ENCODE data around the gene YIPF4. TPM values are rescaled to one million over a fixed set of nuclear protein-coding genes. Genes with fewer than 3 reads are reported as not detected.

The YIPF4 gene
- total and polyA plus RNA-seq, 2 of the 8 experiments (the other 6 are each of a cell fraction or from before 2014, with no cell fraction given) = 2.9 to 21.4 TPM

DNA sequence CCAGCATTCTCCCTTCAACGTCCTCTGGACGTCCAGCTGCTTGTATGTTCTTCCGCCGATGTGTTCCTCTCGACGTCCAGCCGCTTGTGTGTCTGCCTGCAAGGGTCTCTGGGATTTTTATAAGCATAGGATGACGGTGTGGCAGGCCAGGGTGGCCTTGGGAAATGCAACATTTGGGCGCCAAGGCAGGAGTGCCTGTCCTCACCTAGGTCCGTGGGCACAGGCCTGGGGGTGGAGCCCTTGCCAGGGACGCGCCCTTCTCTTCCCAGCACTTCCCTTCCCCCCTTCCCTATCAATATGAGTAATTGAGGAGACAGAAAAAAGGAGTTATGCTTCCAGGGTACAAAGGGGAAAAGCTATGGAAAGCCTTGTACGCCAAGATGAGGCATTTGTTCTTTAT is 19.5 kb upstream of the YIPF4 start:
- H3K4ac ChIP-seq (replicated peaks; ENCODE audit: insufficient read length, low read depth, low read length) = no peak overlapping the region

More for the DNA sequence above, 19.5 kb upstream of the YIPF4 start:
- no peaks in the 10 kb centered on the region for H3K4me1 ChIP-seq (replicated peaks in 1 of 4; ENCODE audit: control insufficient read depth in 3 of 4, insufficient read depth in 4 of 4, low read length in 3 of 4)
- H3K9me3 ChIP-seq (ENCODE audit: insufficient read depth in 2 of 2, low read depth in 1 of 2, low read length in 1 of 2) = no peaks in the 10 kb centered on the region
- H3K14ac ChIP-seq (ENCODE audit: insufficient read length) = no peak overlapping the region
- H2BK5ac ChIP-seq (ENCODE audit: low read depth, low read length) = no peak overlapping the region
- H3K36me3 ChIP-seq (ENCODE audit: control insufficient read depth in 2 of 4, insufficient read depth in 4 of 4, low read length in 3 of 4) = no peaks in the 10 kb centered on the region
- no peak overlapping the region for H2BK120ac ChIP-seq (replicated peaks; ENCODE audit: low read depth, low read length)
- H3K79me2 ChIP-seq (ENCODE audit: control insufficient read depth in 1 of 2, insufficient read depth in 2 of 2, low read length in 2 of 2) = no peaks in the 10 kb centered on the region
- no peak overlapping the region for H3K27ac ChIP-seq (ENCODE audit: low read depth, low read length)
- no peak overlapping the region for H2AK5ac ChIP-seq (ENCODE audit: low read depth, low read length)
- H3K23ac ChIP-seq (ENCODE audit: insufficient read length) = no peak overlapping the region
- H3K18ac ChIP-seq (ENCODE audit: extremely low read depth, low read length) = no peak overlapping the region
- H4K20me1 ChIP-seq (replicated peaks in 1 of 2; ENCODE audit: control insufficient read depth in 1 of 2, insufficient read depth in 2 of 2, low read length in 2 of 2) = no peaks in the 10 kb centered on the region
- H4K91ac ChIP-seq (replicated peaks; ENCODE audit: insufficient read length, low read length) = no peak overlapping the region
- H2BK20ac ChIP-seq (ENCODE audit: low read length) = no peak overlapping the region
- no peak overlapping the region for H2BK12ac ChIP-seq (ENCODE audit: low read depth, low read length)
- DNase-seq (ENCODE audit: low read depth in 1 of 2, low spot score in 2 of 2) (no peak), FAIRE-seq (no peak)
- 85% methylated on average over 12 of the region's 13 CpGs; no CpG with 5 or more reads in 1 of the 2 experiments for WGBS, 2 experiments (ENCODE audit: extremely low coverage in 1 of 2, insufficient coverage in 1 of 2, insufficient read length in 1 of 2, insufficient replicate concordance in 2 of 2, low coverage in 1 of 2, low lambda C conversion rate in 2 of 2, missing lambda C conversion rate in 1 of 2)
- H4K5ac ChIP-seq (ENCODE audit: insufficient read length, low read depth, low read length) = no peak overlapping the region
- no peak overlapping the region for H2BK15ac ChIP-seq (ENCODE audit: low read length)
- no peaks in the 10 kb centered on the region for H3K27me3 ChIP-seq (replicated peaks in 1 of 4; ENCODE audit: control insufficient read depth in 3 of 4, extremely low read depth in 1 of 4, insufficient read depth in 3 of 4, low read length in 3 of 4)
- no peaks in the 10 kb centered on the region for H3K23me2 ChIP-seq (ENCODE audit: low read depth, low read length)
- no peak for TF ChIP-seq FOSL1 (IDR thresholded peaks at IDR 0.05; ENCODE audit: insufficient read depth, low read depth, low read length)
- TF ChIP-seq RFX5 (IDR thresholded peaks at IDR 0.05; ENCODE audit: borderline replicate concordance, low read depth, low read length) = no peak
- TF ChIP-seq TAF7 (optimal IDR thresholded peaks at IDR 0.05; ENCODE audit: borderline replicate concordance, low read depth, low read length) = no peak
- no peak for TF ChIP-seq ZNF274 (IDR thresholded peaks at IDR 0.05; ENCODE audit: borderline replicate concordance, extremely low read depth, low read length)
- no peak for TF ChIP-seq TEAD4 (IDR thresholded peaks at IDR 0.05; ENCODE audit: low read depth, low read length)
- TF ChIP-seq HDAC6 (IDR thresholded peaks at IDR 0.05; ENCODE audit: low read depth, low read length) = no peak
- no peak overlapping the region for H4K8ac ChIP-seq (ENCODE audit: extremely low read depth, insufficient read depth, low read length)
- H3K9ac ChIP-seq (replicated peaks in 1 of 4; ENCODE audit: extremely low read depth in 1 of 4, low read depth in 3 of 4, low read length in 3 of 4) = no peak overlapping the region
- no peaks in the 10 kb centered on the region for H3K79me1 ChIP-seq (ENCODE audit: low read depth, low read length)
- POLR2A ChIA-PET (ENCODE audit: partially characterized antibody) = interaction anchor here (0.6 to 1.7 kb wide), 2 partner anchors 9 to 93 kb away, joined by 3 read pairs; no protein-coding TSS in a partner anchor
- CTCF ChIA-PET (ENCODE audit: partially characterized antibody) = interaction anchor here (1.1 kb wide), 1 partner anchor 14 kb away, joined by 5 read pairs; no protein-coding TSS in a partner anchor
- H3K4me2 ChIP-seq (ENCODE audit: insufficient read depth in 1 of 2, low read depth in 2 of 2, low read length in 2 of 2) = no peak overlapping the region
- H2AFZ ChIP-seq (ENCODE audit: low read length) = peak overlapping the region; percentile 83; the same call in 1 of the 2 replicates
- no peak overlapping the region for H3K4me3 ChIP-seq (ENCODE audit: extremely low read depth in 1 of 4, insufficient read depth in 2 of 4, low read depth in 3 of 4, low read length in 4 of 4)
- no peak overlapping the region for H3K56ac ChIP-seq (replicated peaks; ENCODE audit: insufficient read length, low read depth, low read length)

Measured in H1 (cell line).